Spleen (tissue), 7 donors: ENCODE measurements around the gene VEGFA.

Source experiments
- CTCF ChIP-seq, 11 experiments: fragments of 200-600 bp in 7 of 11; fragments of 450-650 bp in 4 of 11; sonication (generic) in 4 of 11; IDR thresholded peaks in 8 of 11; conservative IDR thresholded peaks in 3 of 11; 1 replicate in 7 of 11; 2 replicates in 4 of 11; pipeline versions ENCODE4 v1.4.0 to v1.8.0; 2016 to 2021; ENCODE audit warnings: antibody characterized with exemption in 11 of 11, inconsistent platforms in 4 of 11, mild to moderate bottlenecking in 1 of 11
- POLR2A ChIP-seq, 3 donors: fragments of 450-650 bp; IDR thresholded peaks; one replicate each; pipeline ENCODE4 v1.5.1; 2017; ENCODE audit warnings: antibody characterized with exemption in 3 of 3, mild to moderate bottlenecking in 1 of 3
- POLR2AphosphoS5 ChIP-seq, 3 donors: sonication (generic); formaldehyde crosslinking; IDR thresholded peaks; one replicate each; pipeline ENCODE4 v1.5.1; 2017; ENCODE audit warnings: antibody characterized with exemption in 3 of 3
- donor health status: DM: no; HTN: no; CAD: no; lungs with moderate emphysema.
- donor health status: DM: no; HTN: no; CAD: no.
- donor health status: DM: no; HTN: no; CAD: no.

DNA sequence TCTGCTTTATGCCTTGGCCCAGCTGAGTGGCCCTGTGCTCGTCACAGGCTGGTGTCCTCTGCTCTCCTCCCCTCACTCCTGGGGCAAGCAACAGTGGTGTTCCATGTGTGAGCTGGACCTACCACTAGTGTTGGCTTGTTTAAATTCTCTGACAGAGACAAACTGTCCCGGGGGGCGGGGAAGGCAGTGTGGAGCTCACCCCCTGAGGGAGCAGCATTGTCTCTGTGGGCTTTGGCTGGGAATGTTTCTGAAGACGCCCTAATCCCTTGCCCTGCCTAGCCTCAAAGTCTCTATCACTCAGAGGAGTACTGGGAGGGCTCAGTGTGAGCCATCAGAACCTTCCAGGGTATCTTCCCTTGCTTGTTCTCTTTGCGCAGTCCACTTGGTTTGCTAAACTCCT, 5.2 kb upstream of the VEGFA start:
- TF ChIP-seq POLR2A (IDR thresholded peaks at IDR 0.05) (no peak), POLR2AphosphoS5 (IDR thresholded peaks at IDR 0.05) (no peak), CTCF (IDR thresholded peaks at IDR 0.05 in 8 of 11, conservative IDR thresholded peaks at IDR 0.05 in 3 of 11) (no peak)
